H9 (cell line): ENCODE data around the gene ITSN2. TPM values are rescaled to one million over a fixed set of nuclear protein-coding genes. Genes with fewer than 3 reads are reported as not detected.

ENCODE experiments used
- DNase-seq: peaks from one replicate; pipeline ENCODE4 v3.0.0-alpha.2; 2017
- H2AFZ ChIP-seq: one replicate; pipeline ENCODE4 v1.6.1; 2013; ENCODE audit warnings: mild to moderate bottlenecking, low read length, control low read depth, moderate library complexity
- H2AK5ac ChIP-seq: 2 replicates; pipeline ENCODE4 v1.6.1; 2013; ENCODE audit warnings: low read length, control low read depth, mixed read lengths; ENCODE audit not compliant: insufficient read length
- H2BK120ac ChIP-seq: one replicate; pipeline ENCODE4 v1.6.1; 2013; ENCODE audit warnings: low read depth, mild to moderate bottlenecking, low read length, control low read depth, inconsistent platforms; ENCODE audit not compliant: poor library complexity, severe bottlenecking
- H2BK12ac ChIP-seq: 2 replicates; pipeline ENCODE4 v1.6.1; 2013; ENCODE audit warnings: low read length, control low read depth, mixed read lengths, low read depth; ENCODE audit not compliant: insufficient read length
- H2BK15ac ChIP-seq: 2 replicates; pipeline ENCODE4 v1.6.1; 2013; ENCODE audit warnings: low read depth, low read length, control low read depth
- H2BK20ac ChIP-seq: one replicate; pipeline ENCODE4 v1.6.1; 2013; ENCODE audit warnings: low read depth, mild to moderate bottlenecking, low read length, control low read depth, inconsistent platforms; ENCODE audit not compliant: poor library complexity, severe bottlenecking
- H2BK5ac ChIP-seq: 2 replicates; pipeline ENCODE4 v1.6.1; 2013; ENCODE audit warnings: low read length, control low read depth, mixed read lengths; ENCODE audit not compliant: insufficient read length
- H3K14ac ChIP-seq: 2 replicates; pipeline ENCODE4 v1.6.1; 2013; ENCODE audit warnings: low read length, control low read depth; ENCODE audit not compliant: insufficient read depth
- H3K18ac ChIP-seq: 2 replicates; pipeline ENCODE4 v1.6.1; 2013; ENCODE audit warnings: low read depth, mild to moderate bottlenecking, mixed read lengths, low read length, control low read depth; ENCODE audit not compliant: insufficient read length
- H3K23ac ChIP-seq: 2 replicates; pipeline ENCODE4 v1.6.1; 2013; ENCODE audit warnings: low read length, control low read depth, mixed read lengths, low read depth; ENCODE audit not compliant: insufficient read length
- H3K23me2 ChIP-seq: 2 replicates; pipeline ENCODE4 v1.6.1; 2013; ENCODE audit warnings: low read depth, mild to moderate bottlenecking, mixed read lengths, low read length, control low read depth; ENCODE audit not compliant: insufficient read length, poor library complexity, severe bottlenecking
- H3K27ac ChIP-seq: 2 replicates; pipeline ENCODE4 v1.5.1; 2013; ENCODE audit warnings: low read length, control low read depth, mixed read lengths, low read depth; ENCODE audit not compliant: insufficient read length
- H3K27me3 ChIP-seq: 2 replicates; pipeline ENCODE4 v1.6.1; 2013; ENCODE audit warnings: low read length, control low read depth, inconsistent platforms; ENCODE audit not compliant: insufficient read depth
- H3K4ac ChIP-seq: 2 replicates; pipeline ENCODE4 v1.6.1; 2013; ENCODE audit warnings: low read depth, mild to moderate bottlenecking, control low read depth, inconsistent platforms, low read length, moderate library complexity
- H3K4me1 ChIP-seq: 2 replicates; pipeline ENCODE4 v1.6.1; 2013; ENCODE audit warnings: low read length, control low read depth, inconsistent platforms; ENCODE audit not compliant: insufficient read depth
- H3K4me2 ChIP-seq: 2 replicates; pipeline ENCODE4 v1.6.1; 2013; ENCODE audit warnings: low read length, control low read depth, mixed read lengths; ENCODE audit not compliant: insufficient read length, insufficient read depth
- H3K56ac ChIP-seq: 2 replicates; pipeline ENCODE4 v1.6.1; 2013; ENCODE audit warnings: low read depth, mild to moderate bottlenecking, mixed read lengths, low read length, control low read depth; ENCODE audit not compliant: insufficient read length
- H3K79me1 ChIP-seq: 2 replicates; pipeline ENCODE4 v1.6.1; 2013; ENCODE audit warnings: low read depth, mild to moderate bottlenecking, moderate library complexity, low read length, control low read depth, inconsistent platforms; ENCODE audit not compliant: insufficient read depth, poor library complexity, severe bottlenecking
- H3K79me2 ChIP-seq: 2 replicates; pipeline ENCODE4 v1.6.1; 2013; ENCODE audit warnings: low read length, control low read depth, inconsistent platforms; ENCODE audit not compliant: insufficient read depth
- H3K9ac ChIP-seq: 2 replicates; pipeline ENCODE4 v1.6.1; 2013; ENCODE audit warnings: low read length, control low read depth, mixed read lengths; ENCODE audit not compliant: insufficient read length; ENCODE audit errors: extremely low read depth
- H3K9me3 ChIP-seq: one replicate; pipeline ENCODE4 v1.6.1; 2013; ENCODE audit warnings: low read depth, low read length, inconsistent platforms; ENCODE audit not compliant: control insufficient read depth
- H3T11ph ChIP-seq: one replicate; pipeline ENCODE4 v1.6.1; 2013; ENCODE audit warnings: mild to moderate bottlenecking, low read length, control low read depth, inconsistent platforms
- H4K20me1 ChIP-seq: one replicate; pipeline ENCODE4 v1.6.1; 2013; ENCODE audit not compliant: control insufficient read depth, insufficient read length, insufficient read depth
- H4K5ac ChIP-seq: 2 replicates; pipeline ENCODE4 v1.6.1; 2013; ENCODE audit warnings: low read depth, mild to moderate bottlenecking, mixed read lengths, low read length, control low read depth; ENCODE audit not compliant: insufficient read length
- H4K8ac ChIP-seq: replicated peaks from 2 replicates; pipeline ENCODE4 v1.6.1; 2013; ENCODE audit warnings: low read length, control low read depth, mixed read lengths, low read depth; ENCODE audit not compliant: insufficient read length
- H4K91ac ChIP-seq: 2 replicates; pipeline ENCODE4 v1.6.1; 2013; ENCODE audit warnings: low read depth, mild to moderate bottlenecking, moderate library complexity, mixed read lengths, low read length, control low read depth; ENCODE audit not compliant: insufficient read length
- H3K27ac Mint-ChIP-seq, 3 experiments: 2 replicates in 2 of 3; 3 replicates in 1 of 3; pipeline ENCODE4 v1.8.0; 2020 to 2021; ENCODE audit warnings: mixed read lengths in 3 of 3, mild to moderate bottlenecking in 1 of 3, moderate library complexity in 1 of 3
- H3K27me3 Mint-ChIP-seq: 2 replicates; pipeline ENCODE4 v1.8.0; 2021; ENCODE audit warnings: low read depth, mild to moderate bottlenecking, moderate library complexity, mixed read lengths
- H3K36me3 Mint-ChIP-seq, 3 experiments: 2 replicates in 2 of 3; 3 replicates in 1 of 3; pipeline ENCODE4 v1.8.0; 2020 to 2021; ENCODE audit warnings: low read depth in 3 of 3, mixed read lengths in 3 of 3; ENCODE audit not compliant: insufficient read depth in 1 of 3
- H3K4me1 Mint-ChIP-seq, 2 experiments: 2 replicates each; pipeline ENCODE4 v1.8.0; 2020; ENCODE audit warnings: mixed read lengths in 2 of 2
- H3K4me3 Mint-ChIP-seq, 2 experiments: 2 replicates in 1 of 2; 3 replicates in 1 of 2; pipeline ENCODE4 v1.8.0; 2020 to 2021; ENCODE audit warnings: mild to moderate bottlenecking in 2 of 2, mixed read lengths in 2 of 2, moderate library complexity in 1 of 2
- H3K9me3 Mint-ChIP-seq, 2 experiments: 2 replicates in 1 of 2; 3 replicates in 1 of 2; pipeline ENCODE4 v1.8.0; 2020; ENCODE audit warnings: mild to moderate bottlenecking in 2 of 2, mixed read lengths in 2 of 2, moderate library complexity in 1 of 2
- CTCF ChIP-seq: fragments of 200-600 bp; sonication (generic); conservative IDR thresholded peaks from 3 replicates; pipeline ENCODE4 v1.8.0; 2021; ENCODE audit warnings: antibody characterized with exemption, mild to moderate bottlenecking
- WGBS: extraction: QIAGEN DNeasy Blood & Tissue Kit; methylation state at CpG from one replicate; pipeline ENCODE4 v1.1.7; 2013; ENCODE audit warnings: missing lambda C conversion rate, low lambda C conversion rate, mixed read lengths; ENCODE audit not compliant: insufficient read length; ENCODE audit errors: extremely low coverage; 5-methylcytosine and 5-hydroxymethylcytosine counted together
- total RNA-seq: library from RNA; stranded (reverse); gene quantifications from 2 replicates; pipeline ENCODE4 v1.2.1, GENCODE V29; 2021

ITSN2 gene
- total RNA-seq, 1 experiment from 2014 or later: 17.0 TPM

GRCh38 chr2:24337890-24338289, 22.4 kb downstream of the ITSN2 start:
- H3K23ac ChIP-seq: no peak overlapping the region
- H2BK120ac ChIP-seq: no peak overlapping the region
- H3K4me1 ChIP-seq: no peaks in the 10 kb centered on the region; the same call in 1 of the 2 replicates
- H3K27me3 Mint-ChIP-seq: no peaks in the 10 kb centered on the region
- no peak overlapping the region for H3K4ac ChIP-seq
- no peak overlapping the region for H2BK12ac ChIP-seq
- no CpG with 5 or more reads among the region's 1 CpG for WGBS
- H3K4me3 Mint-ChIP-seq: no peak overlapping the region; a peak in 1 of 5 replicates
- H3T11ph ChIP-seq: no peak overlapping the region
- H3K18ac ChIP-seq: no peak overlapping the region
- H4K91ac ChIP-seq: no peak overlapping the region
- H3K9ac ChIP-seq: no peak overlapping the region
- H3K9me3 Mint-ChIP-seq: no peaks in the 10 kb centered on the region
- no peak overlapping the region for H3K4me2 ChIP-seq
- no peak overlapping the region for H2AFZ ChIP-seq
- no peak overlapping the region for H3K14ac ChIP-seq
- H3K23me2 ChIP-seq: no peaks in the 10 kb centered on the region
- peak overlapping the region; percentile 5 to 80 (median 16); a peak in 3 of 7 replicates for H3K27ac Mint-ChIP-seq
- H4K8ac ChIP-seq: no peak overlapping the region
- no peak for TF ChIP-seq CTCF
- H3K36me3 Mint-ChIP-seq: peaks cover 0 to 4% (median 0%) of the 10 kb centered on the region in 3 experiments; a peak in 1 of 7 replicates
- no peak overlapping the region for H3K56ac ChIP-seq
- H2BK5ac ChIP-seq: no peak overlapping the region
- no peak overlapping the region for H3K27ac ChIP-seq
- no peaks in the 10 kb centered on the region for H3K27me3 ChIP-seq
- H3K4me1 Mint-ChIP-seq: peaks cover 22 to 29% of the 10 kb centered on the region in 2 experiments
- no peak overlapping the region for H2BK20ac ChIP-seq
- H4K20me1 ChIP-seq: no peaks in the 10 kb centered on the region
- H3K79me2 ChIP-seq: no peaks in the 10 kb centered on the region
- no peaks in the 10 kb centered on the region for H3K9me3 ChIP-seq
- no peak overlapping the region for H2BK15ac ChIP-seq
- no peak for DNase-seq
- peaks cover 2% of the 10 kb centered on the region for H3K79me1 ChIP-seq
- H2AK5ac ChIP-seq: no peak overlapping the region
- H4K5ac ChIP-seq: no peak overlapping the region
